Thymus (tissue), 11 donors: ENCODE measurements around the gene KDR. TPM values are rescaled to one million over a fixed set of nuclear protein-coding genes. Genes with fewer than 3 reads are reported as not detected.

Source experiments
- DNase-seq, 9 donors: peaks; one replicate each; pipeline ENCODE4 v3.0.0-alpha.2; 2013; ENCODE audit warnings: low spot score in 9 of 9, low read depth in 6 of 9, missing footprints in 1 of 9
- H3K27ac ChIP-seq, 2 donors: one replicate each; pipeline ENCODE4 v1.5.1; 2013; ENCODE audit warnings: control low read depth in 1 of 2, low read depth in 1 of 2, low read length in 1 of 2, mild to moderate bottlenecking in 1 of 2, moderate library complexity in 1 of 2
- H3K27me3 ChIP-seq, 2 donors: one replicate each; pipeline ENCODE4 v1.5.1; 2013; ENCODE audit warnings: low read length in 1 of 2; ENCODE audit not compliant: control insufficient read depth in 2 of 2, insufficient read depth in 1 of 2
- H3K36me3 ChIP-seq, 2 donors: one replicate each; pipeline ENCODE4 v1.5.1; 2013; ENCODE audit warnings: low read length in 1 of 2, mild to moderate bottlenecking in 1 of 2, moderate library complexity in 1 of 2; ENCODE audit not compliant: control insufficient read depth in 2 of 2, insufficient read depth in 2 of 2
- H3K4me1 ChIP-seq, 2 donors: one replicate each; pipeline ENCODE4 v1.5.1; 2013; ENCODE audit warnings: low read length in 2 of 2; ENCODE audit not compliant: control insufficient read depth in 2 of 2, insufficient read depth in 2 of 2
- H3K4me3 ChIP-seq, 2 donors: one replicate each; pipeline ENCODE4 v1.5.1; 2013; ENCODE audit warnings: low read length in 2 of 2, control low read depth in 1 of 2, mild to moderate bottlenecking in 1 of 2
- H3K9me3 ChIP-seq, 2 donors: one replicate each; pipeline ENCODE4 v1.5.1; 2013; ENCODE audit warnings: low read length in 1 of 2, mild to moderate bottlenecking in 1 of 2; ENCODE audit not compliant: control insufficient read depth in 2 of 2, insufficient read depth in 1 of 2
- WGBS: extraction: QIAGEN DNeasy Blood & Tissue Kit; methylation state at CpG from one replicate; pipeline ENCODE4 v1.1.7; 2013; 5-methylcytosine and 5-hydroxymethylcytosine counted together
- polyA plus RNA-seq: library from polyadenylated mRNA; stranded (reverse); fragments of 200-250 nt; gene quantifications from one replicate; pipeline ENCODE4 v1.2.3, GENCODE V29; 2013
- total RNA-seq: library from RNA; stranded (reverse); fragments of 120-200 nt; gene quantifications from one replicate; pipeline ENCODE4 v1.2.4, GENCODE V29; 2013
- donor health status: healthy.

KDR gene
- total and polyA plus RNA-seq, 2 donors: 4.4 to 10.2 TPM

GRCh38 chr4:55116450-55116849 lies 8.9 kb downstream of the KDR start:
- Histone ChIP-seq H3K4me3 (no peak overlapping the region), H3K27me3 (peaks cover 0 to 2% of the 10 kb centered on the region in 2 donors), H3K27ac (no peak overlapping the region), H3K4me1 (no peaks in the 10 kb centered on the region), H3K9me3 (no peaks in the 10 kb centered on the region), H3K36me3 (no peaks in the 10 kb centered on the region)
- no peak for DNase-seq
- 74% methylated on average over 1 of the region's 1 CpG for WGBS

DNA sequence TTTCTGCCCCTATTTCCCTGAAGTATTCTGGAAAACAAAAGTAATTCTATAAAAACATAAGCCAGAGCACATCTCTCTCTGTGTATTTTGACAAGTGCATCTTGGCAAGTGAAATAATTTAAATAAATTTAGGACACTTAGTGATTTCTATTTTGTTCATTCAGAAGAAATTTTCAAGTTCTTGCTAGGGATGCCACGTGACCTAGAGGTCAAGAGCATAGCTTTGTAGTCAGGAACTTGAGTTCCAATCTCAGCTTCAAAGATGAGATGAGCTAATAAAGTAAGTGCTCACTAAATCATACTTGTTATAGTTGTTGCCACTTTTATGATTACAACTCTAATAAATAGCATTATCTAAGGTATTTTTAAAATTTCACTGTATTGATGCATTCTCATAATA lies 13.8 kb downstream of the KDR start:
- Histone ChIP-seq H3K4me1 (no peaks in the 10 kb centered on the region), H3K9me3 (no peaks in the 10 kb centered on the region), H3K36me3 (no peaks in the 10 kb centered on the region), H3K27me3 (no peaks in the 10 kb centered on the region), H3K27ac (no peak overlapping the region), H3K4me3 (no peak overlapping the region)
- WGBS: 78% methylated on average over 1 of the region's 1 CpG
- no peak for DNase-seq

DNA sequence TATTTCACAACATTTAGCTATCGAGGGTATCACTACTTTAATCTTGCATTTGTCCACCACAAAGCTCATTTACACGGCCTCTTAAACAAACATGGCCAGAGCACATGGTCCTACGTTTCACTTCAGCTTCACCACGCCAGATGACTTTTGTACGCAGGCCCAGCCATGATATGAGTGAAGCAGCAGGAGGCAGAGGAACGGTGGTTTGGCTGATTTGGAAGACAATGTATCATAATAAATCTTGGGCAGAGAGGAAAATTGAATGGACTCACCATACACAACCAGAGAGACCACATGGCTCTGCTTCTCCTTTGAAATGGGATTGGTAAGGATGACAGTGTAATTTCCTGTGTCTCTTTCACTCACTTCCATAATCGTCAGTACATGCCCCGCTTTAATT lies 15.3 kb downstream of the KDR start:
- DNase-seq: no peak
- no peak overlapping the region for H3K4me3 ChIP-seq
- no peaks in the 10 kb centered on the region for H3K4me1 ChIP-seq
- H3K27ac ChIP-seq: no peak overlapping the region
- no peaks in the 10 kb centered on the region for H3K36me3 ChIP-seq
- H3K9me3 ChIP-seq: no peaks in the 10 kb centered on the region
- WGBS: 82% methylated on average over 8 of the region's 8 CpGs
- H3K27me3 ChIP-seq: no peaks in the 10 kb centered on the region

DNA sequence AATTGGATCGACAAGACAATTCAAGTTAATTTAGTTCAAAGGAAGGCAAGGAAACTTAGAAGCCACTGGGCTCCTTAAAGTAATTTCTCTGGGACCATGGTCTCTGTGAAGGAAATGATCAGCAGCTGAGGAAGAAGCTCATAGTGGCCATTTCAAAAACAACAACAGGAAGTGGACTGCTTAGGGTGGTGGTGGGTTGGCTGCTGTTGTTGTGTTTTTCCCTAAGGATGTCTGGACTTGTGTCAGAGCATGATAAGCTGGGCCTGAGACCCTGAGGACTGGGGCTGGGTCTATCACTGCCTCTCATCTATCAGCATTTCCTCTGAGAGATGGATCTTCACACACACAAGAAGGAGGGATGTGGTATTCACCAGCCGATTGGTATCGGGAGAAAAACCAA lies 18.3 kb downstream of the KDR start:
- no peak for DNase-seq
- no peaks in the 10 kb centered on the region for H3K27me3 ChIP-seq
- no peaks in the 10 kb centered on the region for H3K4me1 ChIP-seq
- WGBS: 76% methylated on average over 3 of the region's 3 CpGs
- H3K36me3 ChIP-seq: no peaks in the 10 kb centered on the region
- no peaks in the 10 kb centered on the region for H3K9me3 ChIP-seq
- H3K27ac ChIP-seq: no peak overlapping the region
- no peak overlapping the region for H3K4me3 ChIP-seq

- Histone ChIP-seq H3K36me3 (no peaks in the 10 kb centered on the region), H3K9me3 (no peaks in the 10 kb centered on the region), H3K27ac (no peak overlapping the region), H3K4me3 (no peak overlapping the region), H3K4me1 (no peaks in the 10 kb centered on the region), H3K27me3 (no peaks in the 10 kb centered on the region)
- no peak for DNase-seq
- 94% methylated on average over 3 of the region's 3 CpGs for WGBS
Measured at GRCh38 chr4:55103224-55103623, 22.2 kb downstream of the KDR start.

DNA sequence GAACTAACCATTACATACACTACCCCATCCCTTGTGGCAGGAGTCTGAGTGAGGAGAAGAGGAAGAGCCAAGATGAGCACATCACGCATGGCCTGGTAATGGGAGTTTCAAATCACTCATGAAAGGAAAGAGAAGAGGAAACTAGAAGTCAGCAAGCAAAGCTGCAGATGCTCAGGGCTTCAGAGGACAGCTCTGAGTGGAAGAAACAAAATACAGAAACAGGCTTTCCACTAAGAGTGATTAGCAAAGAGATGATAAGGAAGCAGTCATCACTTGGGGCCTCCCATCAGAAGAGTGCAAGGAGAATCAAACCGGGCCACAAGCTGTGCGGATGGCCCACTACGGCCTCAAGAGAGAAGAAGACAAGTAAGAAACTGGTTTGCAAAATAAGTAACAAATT lies 25.6 kb downstream of the KDR start:
- H3K27ac ChIP-seq: no peak overlapping the region
- no peak overlapping the region for H3K4me3 ChIP-seq
- DNase-seq: no peak
- H3K4me1 ChIP-seq: peaks cover 0 to 8% of the 10 kb centered on the region in 2 donors
- no peaks in the 10 kb centered on the region for H3K36me3 ChIP-seq
- WGBS: 98% methylated on average over 4 of the region's 4 CpGs
- no peaks in the 10 kb centered on the region for H3K27me3 ChIP-seq
- H3K9me3 ChIP-seq: no peaks in the 10 kb centered on the region

DNA sequence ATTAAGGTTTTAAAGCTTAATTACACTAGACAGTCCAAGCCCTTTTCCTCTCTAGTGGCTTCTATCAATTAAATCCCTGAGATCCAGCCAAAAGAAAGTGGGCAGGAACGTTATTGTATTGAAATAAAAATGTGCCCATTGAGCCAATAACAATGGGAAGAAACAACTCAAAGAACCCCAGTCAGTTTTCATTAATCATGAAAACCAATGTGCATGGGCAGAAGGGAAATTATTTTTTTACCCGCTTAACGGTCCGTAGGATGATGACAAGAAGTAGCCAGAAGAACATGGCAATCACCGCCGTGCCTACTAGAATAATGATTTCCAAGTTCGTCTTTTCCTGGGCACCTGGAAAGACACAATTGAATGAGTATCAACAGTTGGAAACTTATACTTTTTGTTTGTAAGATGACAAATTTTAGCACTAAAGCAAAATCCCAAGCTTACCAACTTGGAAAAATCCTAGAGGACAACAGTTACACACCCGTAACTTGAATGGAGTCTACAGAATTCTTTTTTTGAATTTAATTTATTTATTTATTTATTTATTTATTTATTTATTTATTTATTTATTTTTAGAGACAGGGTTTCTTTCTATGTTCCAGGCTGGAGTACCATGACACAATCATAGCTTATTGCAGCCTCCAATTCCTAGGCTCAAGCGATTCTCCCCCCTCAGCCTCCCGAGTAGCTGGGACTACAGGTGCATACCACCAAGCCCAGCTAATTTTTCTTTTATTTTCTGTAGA lies 26.8 kb downstream of the KDR start:
- Histone ChIP-seq H3K4me1 (peaks cover 0 to 8% of the 10 kb centered on the region in 2 donors), H3K36me3 (no peaks in the 10 kb centered on the region), H3K4me3 (no peak overlapping the region), H3K9me3 (no peaks in the 10 kb centered on the region), H3K27ac (no peak overlapping the region), H3K27me3 (no peaks in the 10 kb centered on the region)
- 96% methylated on average over 10 of the region's 10 CpGs for WGBS
- no peak for DNase-seq

- 93% methylated on average over 4 of the region's 4 CpGs for WGBS
- Histone ChIP-seq H3K4me1 (peaks cover 0 to 8% of the 10 kb centered on the region in 2 donors), H3K9me3 (no peaks in the 10 kb centered on the region), H3K36me3 (no peaks in the 10 kb centered on the region), H3K27me3 (no peaks in the 10 kb centered on the region), H3K27ac (no peak overlapping the region), H3K4me3 (no peak overlapping the region)
- DNase-seq: no peak
Measured at GRCh38 chr4:55096619-55097018, 28.8 kb downstream of the KDR start.

DNA sequence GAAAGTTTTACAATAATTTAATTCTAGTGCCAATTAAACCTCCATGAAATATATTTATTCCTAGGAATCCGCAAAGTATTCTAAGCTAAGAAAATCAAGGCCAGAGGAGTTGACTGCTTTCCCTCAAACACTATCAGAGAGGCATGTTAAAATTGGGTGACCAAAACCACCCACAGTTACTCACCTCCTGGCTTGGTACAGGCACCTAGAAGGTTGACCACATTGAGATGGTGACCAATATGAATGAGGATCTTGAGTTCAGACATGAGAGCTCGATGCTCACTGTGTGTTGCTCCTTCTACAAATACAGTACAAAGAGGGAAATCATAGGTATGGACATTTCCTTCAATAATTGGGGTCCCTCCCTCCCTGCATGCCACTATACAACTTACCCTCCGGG lies 29.4 kb downstream of the KDR start:
- no peaks in the 10 kb centered on the region for H3K36me3 ChIP-seq

More for the DNA sequence above, 29.4 kb downstream of the KDR start:
- H3K27me3 ChIP-seq: no peaks in the 10 kb centered on the region
- WGBS: 77% methylated on average over 3 of the region's 3 CpGs
- peak in 1 of 9 donors; percentile 13 for DNase-seq
- H3K4me1 ChIP-seq: peaks cover 0 to 8% of the 10 kb centered on the region in 2 donors
- no peaks in the 10 kb centered on the region for H3K9me3 ChIP-seq
- no peak overlapping the region for H3K27ac ChIP-seq
- no peak overlapping the region for H3K4me3 ChIP-seq
